ENCODE data around the gene OR4D1. TPM values are rescaled to one million over a fixed set of nuclear protein-coding genes. Genes with fewer than 3 reads are reported as not detected.
"Not testable (repeated sequence)": the region's sequence is repeated elsewhere in the genome, so short reads cannot be mapped to it uniquely, and the experiment has no call there.

Gene OR4D1
- 0.05 TPM for polyA plus RNA-seq (ENCODE audit: insufficient read length)

DNA sequence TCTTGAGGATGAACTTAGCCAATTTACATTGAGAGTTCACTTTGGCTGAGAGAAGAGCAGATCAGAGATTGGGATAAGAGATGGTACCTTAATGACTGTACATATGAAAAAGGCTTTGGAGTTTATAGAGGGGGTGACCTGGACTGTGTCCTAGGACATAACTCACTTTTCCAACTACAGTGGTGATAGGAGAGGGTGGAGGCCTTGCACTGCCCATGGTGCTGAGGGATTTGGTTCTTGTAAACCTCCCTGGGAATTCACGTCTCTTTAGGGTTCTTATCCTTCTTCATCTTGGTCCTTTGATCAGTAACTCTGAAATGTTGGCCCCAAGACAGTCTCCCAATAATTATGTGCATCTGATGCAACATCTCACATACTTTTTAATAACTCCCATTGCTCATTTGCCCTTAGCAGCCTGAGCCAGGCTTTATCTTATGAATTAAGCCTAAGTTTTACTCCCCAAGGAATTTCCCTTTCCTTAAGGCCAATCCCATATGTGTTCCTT lies at the start of gene OR4D1:
Gene OR4D1 (plus strand): TSS at position 455 of the 505 bp plus-strand sequence. CDS start 6,770 bp downstream, outside the sequence.
- no peak for DNase-seq

DNA sequence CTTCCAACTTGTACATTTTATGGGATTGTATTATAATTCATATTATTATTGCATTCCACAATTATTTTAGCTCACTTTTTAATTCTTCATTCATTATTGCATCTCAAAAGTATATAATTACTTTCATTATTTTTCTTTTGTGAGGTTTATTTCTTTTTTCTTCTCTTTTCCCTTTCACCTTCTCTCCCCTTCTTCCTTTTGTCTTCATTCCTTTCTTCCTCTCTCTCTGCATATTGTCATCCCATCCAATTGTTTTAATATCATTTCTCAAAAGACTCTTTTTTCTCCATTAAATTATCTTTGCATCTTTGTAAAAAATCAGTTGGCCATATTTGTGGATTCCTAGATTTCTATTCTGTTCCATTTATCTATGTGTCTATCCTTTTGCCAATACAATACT lies 47.7 kb upstream of the OR4D1 start:
- no peak for DNase-seq

DNA sequence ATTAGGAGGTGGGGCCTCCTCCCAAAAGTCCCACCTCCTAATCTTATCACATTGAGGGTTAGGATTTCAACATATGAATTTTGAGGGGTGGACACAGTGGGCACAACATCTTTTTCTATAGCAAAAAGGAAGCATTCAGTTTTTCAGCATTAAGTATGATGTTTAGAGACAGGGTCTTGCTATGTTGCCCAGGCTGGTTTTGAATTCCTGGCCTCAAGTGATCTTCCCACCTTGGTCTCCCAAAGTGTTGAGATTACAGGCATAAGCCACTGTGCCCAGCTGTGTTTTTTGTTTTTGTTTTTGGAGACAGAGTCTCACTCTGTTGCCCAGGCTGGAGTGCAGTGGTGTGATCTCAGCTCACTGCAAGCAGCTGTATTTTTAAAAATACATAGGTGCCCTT lies 46.3 kb upstream of the OR4D1 start:
- DNase-seq, result not testable (repeated sequence)

- DNase-seq, result no peak
Measured at GRCh38 chr17:58105093-58105492, 43.1 kb upstream of the OR4D1 start.

- no peak for DNase-seq
Measured at GRCh38 chr17:58107306-58107705, 40.9 kb upstream of the OR4D1 start.

GRCh38 chr17:58109197-58109596 lies 39.0 kb upstream of the OR4D1 start:
- DNase-seq, result no peak

GRCh38 chr17:58110012-58110411 lies 38.2 kb upstream of the OR4D1 start:
- DNase-seq, result no peak

DNA sequence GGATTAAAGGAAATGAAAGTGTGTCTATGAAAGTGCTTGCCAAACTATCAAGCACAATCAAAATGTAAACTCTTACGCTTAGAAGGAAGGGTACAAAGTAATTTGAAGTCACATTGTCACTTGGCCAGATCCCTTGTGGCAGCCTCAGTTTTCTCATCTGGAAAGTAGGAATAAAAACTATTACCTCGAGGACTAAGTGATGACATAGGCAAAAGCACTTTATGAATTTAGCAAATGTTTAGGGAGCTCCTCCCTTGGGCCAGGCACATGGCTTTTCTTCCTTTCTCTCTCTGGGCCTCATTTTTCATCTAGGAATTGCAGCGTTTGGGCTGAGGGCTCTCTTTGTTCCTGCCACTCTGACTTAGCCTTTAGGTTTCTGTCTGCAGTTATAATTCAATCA lies 36.5 kb upstream of the OR4D1 start:
- no peak for DNase-seq

DNA sequence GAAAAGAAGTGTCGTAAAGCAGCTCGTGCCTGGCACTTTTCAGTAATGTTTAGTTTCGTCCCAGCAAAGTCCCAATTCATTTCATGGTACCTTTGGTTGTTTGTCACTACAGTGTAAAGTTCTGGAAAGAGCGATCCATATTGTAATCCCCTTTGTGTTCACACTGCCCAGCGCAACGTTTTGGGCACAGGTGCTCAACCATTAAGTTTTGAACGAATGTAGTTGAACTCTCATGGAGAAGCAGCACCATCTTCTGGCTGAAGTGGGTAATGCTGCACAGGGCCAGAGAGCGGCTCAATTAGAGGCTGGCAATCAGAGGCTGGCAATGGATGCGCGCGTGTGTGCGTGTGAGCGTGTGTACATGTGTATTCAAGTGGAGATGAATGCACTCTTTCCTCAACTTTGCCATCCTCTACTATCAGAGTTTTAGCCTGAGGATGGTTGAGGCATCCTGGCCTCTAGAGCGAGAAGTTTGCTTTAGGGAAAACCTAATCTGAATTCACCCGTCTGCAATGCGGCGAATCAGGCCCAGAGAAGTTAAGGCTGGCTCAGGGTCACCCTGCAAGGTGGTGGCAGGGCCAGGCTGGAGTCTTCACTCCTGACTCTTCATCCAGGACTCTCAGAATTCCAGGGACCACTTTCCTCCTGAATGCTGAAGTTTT lies 35.1 kb upstream of the OR4D1 start:
- peak; percentile 55 for DNase-seq

DNA sequence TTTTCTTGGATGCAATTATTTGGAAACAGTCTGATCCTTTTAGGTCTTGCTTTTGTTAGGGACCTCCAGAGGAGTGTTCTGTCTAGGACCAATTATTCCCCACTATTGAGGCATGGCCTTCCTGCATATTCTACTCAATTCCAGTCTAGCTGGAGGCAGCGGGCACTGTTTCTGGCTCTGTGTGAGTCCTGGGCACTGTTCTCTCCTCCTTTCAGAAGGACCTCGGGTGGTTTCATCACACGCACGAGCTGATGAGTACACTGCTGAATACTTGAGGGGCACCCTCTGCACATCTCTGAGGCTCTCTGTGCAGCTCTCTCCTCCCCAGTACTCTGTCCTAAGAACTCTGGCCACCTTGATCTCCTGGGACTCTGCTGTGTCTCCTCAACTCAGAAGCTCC lies 34.2 kb upstream of the OR4D1 start:
- DNase-seq, result no peak

GRCh38 chr17:58117382-58117781 lies 30.8 kb upstream of the OR4D1 start:
- DNase-seq, result no peak

GRCh38 chr17:58119491-58119890 lies 28.7 kb upstream of the OR4D1 start:
- DNase-seq, result no peak

- peak; percentile 70 for DNase-seq
Measured at GRCh38 chr17:58120195-58120822, 27.9 kb upstream of the OR4D1 start.

DNA sequence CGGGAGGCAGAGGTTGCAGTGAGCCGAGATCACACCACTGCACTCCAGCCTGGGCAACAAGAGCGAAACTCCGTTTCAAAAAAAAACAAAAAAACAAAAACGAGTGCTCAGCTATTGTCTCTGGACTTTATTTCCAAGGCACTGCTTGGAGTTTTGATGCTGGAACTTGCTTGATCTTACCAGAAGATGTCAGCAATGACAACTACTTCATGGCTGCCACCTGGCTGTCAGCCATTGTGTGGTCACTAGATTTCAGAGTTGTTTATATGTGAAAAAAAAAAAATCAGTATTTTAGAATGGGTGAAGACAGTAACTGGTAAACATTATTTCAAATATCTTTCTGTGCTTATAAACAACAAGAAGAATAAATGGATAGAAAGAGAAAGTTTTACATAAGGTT lies 26.3 kb upstream of the OR4D1 start:
- DNase-seq, result no peak

DNA sequence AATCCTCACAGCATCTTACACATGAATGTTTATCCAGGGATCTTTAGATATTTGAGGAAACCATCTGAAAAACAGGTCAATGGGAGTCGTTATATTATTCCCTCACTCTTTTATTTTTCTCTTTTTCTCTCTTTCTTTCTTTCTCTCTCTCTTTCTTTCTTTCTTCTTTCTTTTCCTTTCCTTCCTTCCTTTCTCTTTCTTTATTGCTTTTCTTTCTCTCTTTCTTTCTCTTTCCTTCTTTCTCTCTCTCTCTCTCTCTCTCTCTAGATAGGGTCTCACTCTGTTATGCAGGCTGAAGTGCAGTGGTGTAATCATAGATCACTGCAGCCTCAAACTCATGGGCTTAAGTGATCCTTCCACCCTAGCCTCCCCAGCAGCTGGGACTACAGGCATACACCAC lies 20.3 kb upstream of the OR4D1 start:
- no peak for DNase-seq

DNA sequence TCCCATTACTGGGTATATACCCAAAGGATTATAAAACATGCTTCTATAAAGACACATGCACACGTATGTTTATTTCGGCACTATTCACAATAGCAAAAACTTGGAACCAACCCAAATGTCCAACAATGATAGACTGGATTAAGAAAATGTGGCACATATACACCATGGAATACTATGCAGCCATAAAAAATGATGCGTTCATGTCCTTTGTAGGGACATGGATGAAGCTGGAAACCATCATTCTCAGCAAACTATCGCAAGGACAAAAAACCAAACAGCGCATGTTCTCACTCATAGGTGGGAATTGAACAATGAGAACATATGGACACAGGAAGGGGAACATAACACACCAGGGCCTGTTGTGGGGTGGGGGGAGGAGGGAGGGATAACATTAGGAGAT lies 15.5 kb upstream of the OR4D1 start:
- DNase-seq, result not testable (repeated sequence)

GRCh38 chr17:58136669-58137279 lies 11.4 kb upstream of the OR4D1 start:
- no peak for DNase-seq

DNA sequence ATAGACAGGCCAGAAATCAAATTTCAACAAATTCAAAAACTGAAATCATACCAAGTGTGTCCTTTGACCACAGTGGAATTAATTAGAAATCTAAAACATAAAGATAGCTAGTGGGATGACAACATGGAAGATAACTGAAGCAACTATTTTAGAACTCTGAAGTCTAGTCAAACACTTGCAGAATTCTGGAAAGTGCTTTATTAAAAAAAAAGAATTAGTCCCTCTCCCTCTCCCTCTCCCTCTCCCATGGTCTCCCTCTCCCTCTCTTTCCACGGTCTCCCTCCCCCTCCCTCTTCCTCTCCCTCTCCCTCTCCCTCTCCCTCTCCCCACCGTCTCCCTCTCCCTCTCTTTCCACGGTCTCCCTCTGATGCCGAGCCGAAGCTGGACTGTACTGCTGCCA lies 6.7 kb upstream of the OR4D1 start:
- DNase-seq, result no peak

GRCh38 chr17:58143335-58143734 lies 4.8 kb upstream of the OR4D1 start:
- not testable (repeated sequence) for DNase-seq

- no peak for DNase-seq
Measured at GRCh38 chr17:58144801-58145200, 3.4 kb upstream of the OR4D1 start.

- DNase-seq, result no peak
Measured at GRCh38 chr17:58148609-58149008, 425 bp downstream of the OR4D1 start.

DNA sequence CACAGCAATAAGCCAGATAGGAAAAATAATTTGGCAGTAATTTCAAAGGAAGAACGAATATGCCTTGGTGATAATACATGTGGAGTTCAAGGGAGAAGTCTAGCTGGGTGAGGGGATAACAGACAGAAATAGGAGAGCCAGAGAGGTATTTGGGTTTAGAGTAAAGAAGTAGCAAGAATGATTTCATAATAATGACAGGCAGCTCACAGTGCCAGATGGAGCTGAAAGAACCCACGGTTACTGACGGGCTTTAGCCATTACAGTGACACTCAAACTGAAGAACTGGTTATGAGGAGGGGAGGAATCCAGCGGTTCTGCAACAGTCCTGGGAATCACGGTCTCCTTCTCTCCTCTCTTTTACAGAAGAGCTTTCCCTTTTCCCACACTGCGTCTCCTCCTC lies 2.2 kb downstream of the OR4D1 start:
- no peak for DNase-seq

- no peak for DNase-seq
Measured at GRCh38 chr17:58153046-58153445, 4.9 kb downstream of the OR4D1 start.

GRCh38 chr17:58153671-58154070 lies 5.5 kb downstream of the OR4D1 start:
- DNase-seq, result no peak

Measured in hindlimb muscle (tissue), 1 donor.